Lower leg skin (tissue), 4 donors: ENCODE data around the gene ADAD1. TPM values are rescaled to one million over a fixed set of nuclear protein-coding genes. Genes with fewer than 3 reads are reported as not detected.

Experiments used
- DNase-seq, 2 donors: peaks; one replicate each; pipeline ENCODE4 v3.0.0-alpha.2; 2019; ENCODE audit warnings: low spot score in 2 of 2
- H3K4me3 ChIP-seq: fragments of 200-600 bp; sonication (generic); 2 replicates; pipeline ENCODE4 v1.5.1; 2017; ENCODE audit warnings: mild to moderate bottlenecking, low read depth; ENCODE audit not compliant: poor library complexity, severe bottlenecking
- CTCF ChIP-seq, 3 donors: fragments of 450-650 bp; IDR thresholded peaks; one replicate each; pipeline ENCODE4 v1.5.1; 2016; ENCODE audit warnings: antibody characterized with exemption in 3 of 3, mild to moderate bottlenecking in 3 of 3, moderate library complexity in 2 of 3
- POLR2A ChIP-seq, 2 donors: fragments of 450-650 bp; IDR thresholded peaks; one replicate each; pipeline ENCODE4 v1.6.1; 2016 to 2017; ENCODE audit warnings: antibody characterized with exemption in 2 of 2, mild to moderate bottlenecking in 1 of 2, moderate library complexity in 1 of 2
- WGBS, 2 donors: methylation state at CpG; one replicate each; pipeline ENCODE4 v1.1.5; 2018; 5-methylcytosine and 5-hydroxymethylcytosine counted together
- intact Hi-C: fragments of 100-400 bp; cut with DNase I; formaldehyde crosslinking; loops from one replicate; pipeline ENCODE4 v1.15.0; 2023; ENCODE audit warnings: low total_unique reads
- total RNA-seq, 4 donors: library from RNA; depleted of rRNA; stranded (reverse); fragments of >200 nt; gene quantifications; one replicate each; pipeline ENCODE4 v1.1.0, GENCODE V29; 2016

Gene ADAD1
- total RNA-seq, 4 donors from 2014 or later, result not detected

GRCh38 chr4:122431351-122431750, 52.5 kb downstream of the ADAD1 start:
- intact Hi-C loops, result no loop called here
- DNase-seq, result no peak
- H3K4me3 ChIP-seq, result no peak overlapping the region
- no peak for TF ChIP-seq POLR2A (IDR thresholded peaks at IDR 0.05)
- TF ChIP-seq CTCF (IDR thresholded peaks at IDR 0.05), result no peak
- WGBS, 2 donors, result 45 to 60% methylated on average over 5 of the region's 5 CpGs

GRCh38 chr4:122434285-122434684, 55.5 kb downstream of the ADAD1 start:
- TF ChIP-seq CTCF (IDR thresholded peaks at IDR 0.05) (no peak), POLR2A (IDR thresholded peaks at IDR 0.05) (no peak)
- WGBS, 2 donors, result 54 to 65% methylated on average over 3 of the region's 3 CpGs
- intact Hi-C loops, result no loop called here
- DNase-seq, result no peak
- no peak overlapping the region for H3K4me3 ChIP-seq

- H3K4me3 ChIP-seq, result no peak overlapping the region
- intact Hi-C loops, result no loop called here
- TF ChIP-seq CTCF (IDR thresholded peaks at IDR 0.05) (no peak), POLR2A (IDR thresholded peaks at IDR 0.05) (no peak)
- DNase-seq, result no peak
These were observed 72.0 kb downstream of the ADAD1 start for GRCh38 chr4:122450847-122451246.

- 37 to 57% methylated on average over 1 of the region's 1 CpG for WGBS, 2 donors
- intact Hi-C loops, result no loop called here
- TF ChIP-seq POLR2A (IDR thresholded peaks at IDR 0.05) (no peak), CTCF (IDR thresholded peaks at IDR 0.05) (no peak)
- H3K4me3 ChIP-seq, result no peak overlapping the region
- DNase-seq, result no peak
These were observed 74.7 kb downstream of the ADAD1 start for GRCh38 chr4:122453384-122453995.

GRCh38 chr4:122456231-122457116, 77.7 kb downstream of the ADAD1 start, which contains the start of gene IL2:
TSS of gene IL2 (minus strand) at chr4:122456725. CDS start at chr4:122456440, 285 bp downstream.
- DNase-seq, result no peak
- no peak for TF ChIP-seq CTCF (IDR thresholded peaks at IDR 0.05)
- TF ChIP-seq POLR2A (IDR thresholded peaks at IDR 0.05), result no peak
- H3K4me3 ChIP-seq, result no peak within 1 kb of the TSS
- intact Hi-C loops, result no loop called here
- WGBS, 2 donors, result 70 to 84% methylated on average over 2 of the region's 2 CpGs
